SH-SY5Y (cell line): ENCODE data around the gene MIX23.

Experiments used
- GATA2 ChIP-seq: IDR thresholded peaks from 2 replicates; pipeline ENCODE4 v1.6.1; 2011; ENCODE audit warnings: mild to moderate bottlenecking, low read depth, low read length
- GATA3 ChIP-seq: IDR thresholded peaks from 2 replicates; pipeline ENCODE4 v1.6.1; 2011; ENCODE audit warnings: low read depth, mild to moderate bottlenecking, low read length, moderate library complexity

- TF ChIP-seq GATA2 = no peak
- no peak for TF ChIP-seq GATA3
These were observed 33.9 kb downstream of the MIX23 start for GRCh38 chr3:122349171-122349570.
